ENCODE data around the gene TADA2B.

- no peak for TF ChIP-seq ZNF407 (IDR thresholded peaks at IDR 0.05; ENCODE audit: low read depth)
- TF ChIP-seq ZHX1 (conservative IDR thresholded peaks at IDR 0.05; ENCODE audit: low read length), result no peak
- no peak for TF ChIP-seq EZH2 (IDR thresholded peaks at IDR 0.05; ENCODE audit: borderline replicate concordance, low read depth, low read length)
These were observed 8.7 kb downstream of the TADA2B start for GRCh38 chr4:7051905-7052304.

Data from K562 (cell line).